Natural killer cell (primary cell): ENCODE measurements around the gene CDH23. TPM values are rescaled to one million over a fixed set of nuclear protein-coding genes. Genes with fewer than 3 reads are reported as not detected.

Experiments used
- ATAC-seq, 3 donors: fragments of 150-1000 bp in 2 of 3; fragments of 200-7000 bp in 1 of 3; cut with Tn5 transposase; 1 replicate in 1 of 3; 2 replicates in 2 of 3; pipeline ENCODE4 v1.10.0; 2021; ENCODE audit warnings: mild to moderate bottlenecking in 2 of 3, moderate library complexity in 2 of 3
- DNase-seq, 2 donors: peaks; one replicate each; pipeline versions ENCODE4 v3.0.0 to v3.0.0-alpha.2; 2013 to 2021; ENCODE audit warnings: mixed read lengths in 1 of 2
- H3K27ac ChIP-seq: one replicate; pipeline ENCODE4 v1.5.1; 2013; ENCODE audit warnings: mild to moderate bottlenecking, low read length
- H3K27me3 ChIP-seq: one replicate; pipeline ENCODE4 v1.6.1; 2013; ENCODE audit warnings: low read length; ENCODE audit not compliant: control insufficient read depth, insufficient read depth
- H3K36me3 ChIP-seq: one replicate; pipeline ENCODE4 v1.6.1; 2013; ENCODE audit warnings: low read length; ENCODE audit not compliant: control insufficient read depth, insufficient read depth
- H3K4me1 ChIP-seq: one replicate; pipeline ENCODE4 v1.6.1; 2013; ENCODE audit warnings: low read length; ENCODE audit not compliant: control insufficient read depth, insufficient read depth
- H3K4me3 ChIP-seq: one replicate; pipeline ENCODE4 v1.5.1; 2013; ENCODE audit warnings: low read length
- H3K9me3 ChIP-seq: one replicate; pipeline ENCODE4 v1.6.1; 2013; ENCODE audit warnings: low read length; ENCODE audit not compliant: control insufficient read depth, insufficient read depth
- H3K27ac Mint-ChIP-seq, 2 donors: one replicate each; pipeline ENCODE4 v1.8.0; 2022; ENCODE audit warnings: mild to moderate bottlenecking in 2 of 2, mixed read lengths in 2 of 2, moderate library complexity in 1 of 2
- H3K27me3 Mint-ChIP-seq, 2 donors: one replicate each; pipeline ENCODE4 v1.8.0; 2022; ENCODE audit warnings: low read depth in 2 of 2, mixed read lengths in 2 of 2
- H3K36me3 Mint-ChIP-seq: one replicate; pipeline ENCODE4 v1.8.0; 2022; ENCODE audit warnings: mixed read lengths
- H3K4me1 Mint-ChIP-seq, 2 donors: one replicate each; pipeline ENCODE4 v1.8.0; 2022; ENCODE audit warnings: mixed read lengths in 2 of 2
- H3K4me3 Mint-ChIP-seq: one replicate; pipeline ENCODE4 v1.8.0; 2022; ENCODE audit warnings: mild to moderate bottlenecking, moderate library complexity, mixed read lengths
- H3K9me3 Mint-ChIP-seq, 2 donors: one replicate each; pipeline ENCODE4 v1.8.0; 2022; ENCODE audit warnings: mixed read lengths in 2 of 2
- WGBS: methylation state at CpG from one replicate; pipeline ENCODE4 v1.1.7; 2013; ENCODE audit warnings: missing lambda C conversion rate; ENCODE audit not compliant: insufficient coverage; 5-methylcytosine and 5-hydroxymethylcytosine counted together
- intact Hi-C: fragments of 100-400 bp; cut with micrococcal nuclease; formaldehyde crosslinking; loops from one replicate; pipeline ENCODE4 v1.14.2; 2022
- total RNA-seq, 4 donors: library from RNA; stranded (reverse); fragments of 120-200 nt in 1 of 4; gene quantifications; one replicate each; pipeline versions ENCODE4 v1.2.3 to v1.2.4, GENCODE V29; 2013 to 2022
- TF ChIP-seq, protein P1 (sequence below): fragments of 200-600 bp; IDR thresholded peaks from one replicate; pipeline ENCODE4 v1.8.0; 2022; ENCODE audit warnings: antibody characterized with exemption

The CDH23 gene
- total RNA-seq, 3 donors from 2014 or later (not counting 1 experiment from before 2014, with no cell fraction given) = 1.2 to 6.0 (median 4.3) TPM

DNA sequence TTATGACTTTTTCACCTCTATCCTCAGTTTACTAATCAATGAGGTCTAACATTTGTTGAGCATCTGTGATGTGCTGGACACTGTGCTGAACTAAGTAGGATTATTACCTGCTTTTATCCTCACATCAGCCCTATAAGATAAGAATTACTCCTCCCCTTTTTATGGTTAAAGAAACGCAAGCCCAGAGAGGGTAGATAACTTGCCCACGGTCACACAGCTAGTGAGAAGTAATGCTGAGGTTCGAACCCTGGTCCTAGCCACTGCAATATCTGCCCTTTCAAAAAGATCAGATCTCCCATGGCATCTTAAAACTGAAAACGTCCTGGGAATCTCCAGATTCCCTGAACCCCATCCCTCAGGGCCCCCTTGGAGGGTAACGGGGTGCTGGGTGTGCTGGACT is 204.6 kb downstream of the CDH23 start:
- intact Hi-C loops = no loop called here
- 82% methylated on average over 5 of the region's 5 CpGs for WGBS
- Mint-ChIP-seq H3K4me3 (no peak overlapping the region), H3K27me3 (no peaks in the 10 kb centered on the region), H3K9me3 (no peaks in the 10 kb centered on the region), H3K4me1 (no peaks in the 10 kb centered on the region), H3K27ac (no peak overlapping the region), H3K36me3 (no peaks in the 10 kb centered on the region)
- no peaks in the 10 kb centered on the region for H3K27me3 ChIP-seq
- no peak overlapping the region for H3K4me3 ChIP-seq
- ATAC-seq (no peak), DNase-seq (no peak)
- TF ChIP-seq, protein P1, sequence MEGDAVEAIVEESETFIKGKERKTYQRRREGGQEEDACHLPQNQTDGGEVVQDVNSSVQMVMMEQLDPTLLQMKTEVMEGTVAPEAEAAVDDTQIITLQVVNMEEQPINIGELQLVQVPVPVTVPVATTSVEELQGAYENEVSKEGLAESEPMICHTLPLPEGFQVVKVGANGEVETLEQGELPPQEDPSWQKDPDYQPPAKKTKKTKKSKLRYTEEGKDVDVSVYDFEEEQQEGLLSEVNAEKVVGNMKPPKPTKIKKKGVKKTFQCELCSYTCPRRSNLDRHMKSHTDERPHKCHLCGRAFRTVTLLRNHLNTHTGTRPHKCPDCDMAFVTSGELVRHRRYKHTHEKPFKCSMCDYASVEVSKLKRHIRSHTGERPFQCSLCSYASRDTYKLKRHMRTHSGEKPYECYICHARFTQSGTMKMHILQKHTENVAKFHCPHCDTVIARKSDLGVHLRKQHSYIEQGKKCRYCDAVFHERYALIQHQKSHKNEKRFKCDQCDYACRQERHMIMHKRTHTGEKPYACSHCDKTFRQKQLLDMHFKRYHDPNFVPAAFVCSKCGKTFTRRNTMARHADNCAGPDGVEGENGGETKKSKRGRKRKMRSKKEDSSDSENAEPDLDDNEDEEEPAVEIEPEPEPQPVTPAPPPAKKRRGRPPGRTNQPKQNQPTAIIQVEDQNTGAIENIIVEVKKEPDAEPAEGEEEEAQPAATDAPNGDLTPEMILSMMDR = no peak
- no peaks in the 10 kb centered on the region for H3K36me3 ChIP-seq
- no peaks in the 10 kb centered on the region for H3K9me3 ChIP-seq
- peaks cover 4% of the 10 kb centered on the region for H3K4me1 ChIP-seq
- no peak overlapping the region for H3K27ac ChIP-seq

DNA sequence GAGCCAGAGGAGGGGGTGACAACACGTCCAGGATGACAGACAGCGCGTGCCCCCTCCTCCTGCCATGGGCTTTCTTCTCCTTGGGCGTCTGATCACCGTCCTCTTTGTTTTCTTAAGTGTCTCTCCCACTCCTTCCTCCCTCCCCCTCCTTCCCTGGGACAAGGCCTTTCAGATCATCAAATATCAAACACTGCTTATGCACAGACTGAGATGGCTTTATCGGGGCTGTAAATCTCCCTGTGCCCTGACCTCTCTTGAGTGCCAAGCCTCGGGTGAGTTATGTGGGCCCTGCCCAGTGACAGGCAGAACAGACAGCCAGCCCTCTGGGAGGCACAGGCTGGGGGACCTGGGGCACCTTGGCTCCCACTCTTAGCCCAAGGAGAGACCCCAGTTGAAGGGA is 206.4 kb downstream of the CDH23 start:
- DNase-seq = no peak
- H3K27me3 ChIP-seq = no peaks in the 10 kb centered on the region
- H3K27me3 Mint-ChIP-seq = no peaks in the 10 kb centered on the region
- 89% methylated on average over 7 of the region's 7 CpGs for WGBS
- no peak overlapping the region for H3K4me3 Mint-ChIP-seq
- H3K9me3 ChIP-seq = no peaks in the 10 kb centered on the region
- H3K9me3 Mint-ChIP-seq = no peaks in the 10 kb centered on the region
- no peak overlapping the region for H3K27ac ChIP-seq
- no peak for ATAC-seq
- no peak overlapping the region for H3K27ac Mint-ChIP-seq
- intact Hi-C loops = no loop called here
- H3K4me1 Mint-ChIP-seq = no peaks in the 10 kb centered on the region
- no peaks in the 10 kb centered on the region for H3K36me3 Mint-ChIP-seq
- H3K4me1 ChIP-seq = no peaks in the 10 kb centered on the region
- no peak overlapping the region for H3K4me3 ChIP-seq
- TF ChIP-seq, protein P1 = no peak
- H3K36me3 ChIP-seq = no peaks in the 10 kb centered on the region

DNA sequence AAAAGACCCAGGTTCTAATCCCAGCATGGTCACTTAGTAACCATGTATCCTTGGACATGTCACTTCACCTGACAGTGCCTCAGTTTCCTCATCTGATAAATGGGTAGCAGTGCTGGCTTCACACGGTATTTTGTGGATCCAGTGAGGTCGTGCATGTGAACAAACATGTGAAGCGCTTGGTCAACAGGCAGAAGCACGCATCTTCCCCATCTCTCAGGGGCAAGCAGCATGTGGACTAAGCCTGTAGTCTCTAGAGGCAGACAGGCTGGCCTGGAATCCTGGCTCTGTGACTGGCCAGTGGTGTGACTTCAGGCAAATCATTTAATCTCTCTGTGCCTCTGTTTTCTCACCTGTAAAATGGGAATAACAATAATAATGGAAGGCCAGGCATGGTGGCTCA is 207.0 kb downstream of the CDH23 start:
- ATAC-seq (no peak), DNase-seq (no peak)
- H3K4me1 ChIP-seq = no peaks in the 10 kb centered on the region
- no peak overlapping the region for H3K4me3 ChIP-seq
- Mint-ChIP-seq H3K4me1 (no peaks in the 10 kb centered on the region), H3K4me3 (no peak overlapping the region), H3K27me3 (no peaks in the 10 kb centered on the region), H3K27ac (no peak overlapping the region), H3K36me3 (no peaks in the 10 kb centered on the region), H3K9me3 (no peaks in the 10 kb centered on the region)
- no peaks in the 10 kb centered on the region for H3K9me3 ChIP-seq
- H3K27me3 ChIP-seq = no peaks in the 10 kb centered on the region
- no peak overlapping the region for H3K27ac ChIP-seq
- H3K36me3 ChIP-seq = no peaks in the 10 kb centered on the region
- TF ChIP-seq, protein P1 = no peak
- 88% methylated on average over 4 of the region's 4 CpGs for WGBS
- intact Hi-C loops = no loop called here

DNA sequence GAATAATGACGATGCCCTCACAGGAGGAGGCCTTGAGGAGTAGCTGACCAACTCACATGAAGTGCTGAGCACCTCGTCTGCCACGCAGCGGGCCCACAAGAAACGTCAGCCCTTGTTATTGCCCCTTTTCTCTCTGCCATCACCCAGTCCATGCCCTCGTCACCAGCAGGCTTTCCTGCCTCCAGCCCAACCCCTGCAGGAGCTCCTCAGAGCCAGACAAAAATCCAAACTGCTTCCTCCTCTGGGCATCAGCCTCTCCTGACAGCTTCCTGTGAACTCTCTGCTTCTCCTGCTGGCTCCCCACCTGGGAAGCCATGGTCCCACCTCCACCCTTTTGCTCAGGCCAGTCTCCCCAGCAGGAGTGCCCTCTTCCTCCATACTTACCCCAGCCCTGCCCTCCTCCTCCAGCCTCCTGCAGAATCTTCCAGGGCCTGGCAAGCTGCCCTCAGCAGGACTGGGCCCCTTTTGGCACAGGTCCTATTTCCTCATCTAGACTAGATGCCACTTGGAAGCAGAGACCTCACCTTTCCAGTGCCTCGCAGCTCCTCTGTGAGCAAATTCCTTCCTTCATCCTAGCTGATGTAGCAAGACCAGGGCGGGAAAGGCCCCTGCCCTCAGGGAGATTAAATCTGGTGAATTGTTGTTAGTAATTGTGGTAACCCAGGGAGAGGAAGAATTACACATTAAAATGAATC is 207.8 kb downstream of the CDH23 start:
- no peak overlapping the region for H3K4me3 Mint-ChIP-seq
- H3K4me1 Mint-ChIP-seq = no peaks in the 10 kb centered on the region
- H3K36me3 Mint-ChIP-seq = no peaks in the 10 kb centered on the region
- no peaks in the 10 kb centered on the region for H3K9me3 Mint-ChIP-seq
- intact Hi-C loops = no loop called here
- 81% methylated on average over 8 of the region's 8 CpGs for WGBS
- TF ChIP-seq, protein P1 = no peak
- no peak overlapping the region for H3K4me3 ChIP-seq
- H3K4me1 ChIP-seq = no peaks in the 10 kb centered on the region
- no peak for ATAC-seq
- no peak overlapping the region for H3K27ac Mint-ChIP-seq
- no peaks in the 10 kb centered on the region for H3K27me3 ChIP-seq
- no peaks in the 10 kb centered on the region for H3K9me3 ChIP-seq
- no peaks in the 10 kb centered on the region for H3K36me3 ChIP-seq
- no peaks in the 10 kb centered on the region for H3K27me3 Mint-ChIP-seq
- no peak for DNase-seq
- no peak overlapping the region for H3K27ac ChIP-seq
